NCI-H1105 (cell line): Measurements from ENCODE around the gene ADPRS.

Experiments
- DNase-seq: peaks from one replicate; lab custom pipeline; 2025; lab: John Stamatoyannopoulos, UW

Gene ADPRS

GRCh38 chr1:36088577-36089392, at the start of gene ADPRS:
Gene ADPRS (plus strand): TSS chr1:36088892. CDS start chr1:36088905, 13 bp downstream.
- peak; percentile 81 for DNase-seq

GRCh38 chr1:36040238-36040637, 48.5 kb upstream of the ADPRS start:
- no peak for DNase-seq

- DNase-seq = no peak
These were observed 36.9 kb upstream of the ADPRS start for GRCh38 chr1:36051821-36052220.

- no peak for DNase-seq
These were observed 34.7 kb upstream of the ADPRS start for GRCh38 chr1:36053978-36054377.

DNA sequence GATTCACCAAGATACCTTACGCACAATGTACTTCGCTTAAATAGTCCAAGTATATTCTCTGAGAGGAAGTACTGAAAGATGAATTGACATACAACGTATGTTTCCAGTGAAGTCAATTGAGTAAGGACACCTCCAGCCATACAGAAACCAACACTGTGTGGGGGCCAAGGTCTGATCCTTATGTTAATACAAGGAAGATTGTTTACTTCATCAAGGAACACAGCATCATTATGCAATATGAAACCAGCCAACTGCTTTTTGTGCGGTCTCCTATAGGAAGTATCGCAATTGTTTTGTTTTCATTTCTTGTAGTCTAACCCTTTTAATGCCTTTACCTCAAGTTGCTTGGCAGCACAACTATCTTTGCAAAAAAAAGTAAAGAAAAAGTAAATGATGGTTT, 33.0 kb upstream of the ADPRS start:
- DNase-seq = no peak

GRCh38 chr1:36062315-36062714, 26.4 kb upstream of the ADPRS start:
- DNase-seq = no peak

- no peak for DNase-seq
These were observed 20.8 kb upstream of the ADPRS start for GRCh38 chr1:36067871-36068270.

- DNase-seq = no peak
These were observed 19.8 kb upstream of the ADPRS start for GRCh38 chr1:36068866-36069265.

DNA sequence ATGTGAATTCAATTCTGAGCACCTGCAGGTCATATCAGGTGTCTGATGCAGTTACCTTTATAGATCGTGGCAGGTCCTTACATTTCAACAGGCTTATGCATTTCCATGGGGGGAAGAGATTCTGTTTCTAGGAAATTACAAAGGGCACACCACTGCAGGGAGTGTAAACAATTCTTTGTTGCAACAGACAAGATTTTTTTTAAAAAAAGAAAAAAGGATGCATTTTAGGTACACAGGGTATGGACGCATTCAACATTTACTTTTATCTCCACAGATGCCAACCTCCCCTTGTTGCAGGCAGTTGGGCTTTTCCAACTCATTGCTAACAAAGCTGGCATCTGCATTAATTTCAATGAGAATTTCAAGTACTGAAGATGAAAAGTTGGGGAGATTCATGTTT, 18.3 kb upstream of the ADPRS start:
- no peak for DNase-seq

- no peak for DNase-seq
These were observed 11.6 kb upstream of the ADPRS start for GRCh38 chr1:36076979-36077573.

- no peak for DNase-seq
These were observed 8.5 kb upstream of the ADPRS start for GRCh38 chr1:36080236-36080635.

DNA sequence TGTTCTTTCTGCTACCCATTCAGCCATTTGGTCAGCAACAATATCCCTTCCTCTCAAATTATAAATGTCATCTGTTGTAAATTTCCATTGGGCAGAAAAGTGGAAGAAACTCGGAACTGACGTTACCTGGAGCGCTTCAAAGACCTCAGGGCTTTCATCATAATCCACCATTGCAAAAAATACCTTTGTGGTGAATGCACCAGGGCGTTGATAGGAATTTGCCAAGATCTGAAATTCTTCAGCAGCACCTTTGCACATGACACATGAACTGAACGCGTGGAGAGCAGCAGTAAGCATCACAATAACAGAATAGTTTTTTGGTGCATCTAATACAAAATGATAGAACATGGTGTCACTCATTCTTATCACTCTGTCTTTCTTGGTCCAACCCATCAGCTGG, 7.9 kb upstream of the ADPRS start:
- no peak for DNase-seq

GRCh38 chr1:36081926-36082485, 6.7 kb upstream of the ADPRS start:
- no peak for DNase-seq

DNA sequence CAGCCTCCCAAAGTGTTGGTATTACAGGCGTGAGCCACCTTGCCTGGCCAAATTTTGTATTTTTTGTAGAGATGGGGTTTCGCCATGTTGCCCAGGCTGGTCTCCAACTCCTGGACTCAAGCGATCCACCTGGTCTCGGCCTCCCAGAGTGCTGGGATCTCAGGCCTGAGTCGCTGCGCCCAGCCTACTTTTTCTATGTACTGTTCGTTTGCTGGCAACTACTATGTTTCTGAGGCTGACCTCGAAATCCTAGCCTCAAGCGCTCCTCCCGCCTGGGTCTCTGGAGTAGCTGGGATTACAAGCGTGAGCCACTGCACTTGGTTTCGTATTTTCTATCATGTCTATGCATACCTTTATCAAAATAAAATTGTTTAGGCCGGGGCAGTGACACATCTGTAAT, 5.5 kb upstream of the ADPRS start:
- no peak for DNase-seq

- peak; percentile 93 for DNase-seq
These were observed 4.8 kb upstream of the ADPRS start, which contains the start of gene TEKT2 for GRCh38 chr1:36083635-36084496. Gene TEKT2 (plus strand): TSS chr1:36084094. CDS start chr1:36084922, 828 bp downstream.

GRCh38 chr1:36084497-36085115, 4.1 kb upstream of the ADPRS start:
- DNase-seq = no peak

GRCh38 chr1:36085126-36085525, 3.6 kb upstream of the ADPRS start:
- no peak for DNase-seq

DNA sequence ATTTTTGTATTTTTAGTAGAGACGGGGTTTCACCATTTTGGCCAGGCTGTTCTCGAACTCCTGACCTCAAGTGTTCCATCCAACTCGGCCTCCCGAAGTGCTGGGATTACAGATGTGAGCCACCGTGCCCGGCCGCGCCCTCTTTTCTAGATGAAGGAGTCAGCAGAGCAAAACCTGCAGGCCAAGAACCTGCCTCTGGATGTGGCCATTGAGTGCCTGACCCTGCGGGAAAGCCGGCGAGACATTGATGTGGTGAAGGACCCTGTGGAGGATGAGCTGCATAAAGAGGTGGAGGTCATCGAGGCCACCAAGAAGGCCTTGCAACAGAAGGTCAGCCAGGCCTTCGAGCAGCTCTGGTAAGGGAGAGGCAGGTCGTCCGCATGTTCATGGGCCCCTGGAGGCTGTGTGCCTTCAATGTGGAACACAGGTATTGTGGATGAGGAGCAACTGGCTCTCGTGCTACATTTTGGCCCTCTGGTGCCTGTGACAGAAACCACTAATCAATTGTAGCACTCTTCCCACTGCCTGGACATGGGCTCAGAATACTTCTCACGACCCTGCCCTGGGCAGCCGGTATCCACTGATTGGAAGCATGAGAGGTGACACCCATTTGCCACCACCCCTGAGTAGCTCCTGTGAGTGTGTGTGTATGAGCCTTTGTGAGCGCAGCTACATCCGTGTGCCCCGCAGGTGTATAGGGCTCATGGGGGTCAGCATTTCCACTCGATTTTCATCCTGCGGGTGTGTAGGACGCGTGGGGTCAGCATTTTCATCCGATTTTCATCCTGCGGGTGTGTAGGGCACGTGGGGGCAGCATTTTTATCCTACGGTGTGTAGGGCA, 2.8 kb upstream of the ADPRS start:
- no peak for DNase-seq

DNA sequence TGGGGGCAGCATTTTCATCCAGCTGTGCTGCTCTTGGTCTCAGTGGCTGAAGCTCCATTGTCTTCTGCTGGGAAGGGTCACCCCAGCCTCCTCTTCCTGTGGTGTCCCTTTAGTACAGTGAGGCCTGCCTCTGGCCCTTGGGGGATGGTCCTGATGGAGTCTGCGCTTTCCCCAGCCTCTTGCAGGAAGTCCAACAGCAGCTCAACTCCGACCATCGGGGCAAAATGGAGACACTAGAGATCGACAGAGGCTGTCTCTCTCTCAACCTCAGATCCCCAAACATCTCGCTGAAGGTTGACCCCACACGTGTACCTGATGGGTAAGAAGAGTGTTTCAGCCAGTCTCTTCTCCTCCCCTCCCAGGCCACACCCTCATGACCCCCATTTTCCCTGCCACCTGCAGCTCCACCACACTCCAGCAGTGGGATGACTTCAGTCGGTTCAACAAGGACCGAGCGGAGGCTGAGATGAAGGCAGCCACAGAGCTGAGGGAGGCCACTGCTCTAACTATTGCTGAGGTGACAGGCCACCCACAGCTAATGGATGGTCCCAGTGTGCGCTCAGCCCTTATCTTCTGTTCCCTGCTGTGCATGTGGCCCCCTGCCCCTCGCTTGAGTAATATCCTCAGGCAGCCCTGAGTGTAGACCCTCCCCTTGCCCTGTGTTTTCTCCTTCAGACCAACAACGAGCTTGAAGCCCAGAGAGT, 2.0 kb upstream of the ADPRS start:
- DNase-seq = no peak
